T-helper 1 cell treated with Interleukin-12 subunit alpha and Interleukin-12 subunit beta and Interleukin-4 antibody, amounts not matched to agents 30 μg/mL and 1 μg/mL, for 36 hours (primary cell): Measurements from ENCODE around the gene LSS.

Experiments
- H3K27ac Mint-ChIP-seq: one replicate; pipeline ENCODE4 v1.8.0; 2021; ENCODE audit warnings: mild to moderate bottlenecking, mixed read lengths
- H3K27me3 Mint-ChIP-seq: one replicate; pipeline ENCODE4 v1.8.0; 2021; ENCODE audit warnings: low read depth, mixed read lengths
- H3K36me3 Mint-ChIP-seq: one replicate; pipeline ENCODE4 v1.8.0; 2021; ENCODE audit warnings: low read depth, mixed read lengths
- H3K4me1 Mint-ChIP-seq: one replicate; pipeline ENCODE4 v1.8.0; 2021; ENCODE audit warnings: low read depth, mixed read lengths
- H3K4me3 Mint-ChIP-seq: one replicate; pipeline ENCODE4 v1.8.0; 2021; ENCODE audit warnings: mild to moderate bottlenecking, moderate library complexity, mixed read lengths
- H3K9me3 Mint-ChIP-seq: one replicate; pipeline ENCODE4 v1.8.0; 2021; ENCODE audit warnings: mixed read lengths

Gene LSS

DNA sequence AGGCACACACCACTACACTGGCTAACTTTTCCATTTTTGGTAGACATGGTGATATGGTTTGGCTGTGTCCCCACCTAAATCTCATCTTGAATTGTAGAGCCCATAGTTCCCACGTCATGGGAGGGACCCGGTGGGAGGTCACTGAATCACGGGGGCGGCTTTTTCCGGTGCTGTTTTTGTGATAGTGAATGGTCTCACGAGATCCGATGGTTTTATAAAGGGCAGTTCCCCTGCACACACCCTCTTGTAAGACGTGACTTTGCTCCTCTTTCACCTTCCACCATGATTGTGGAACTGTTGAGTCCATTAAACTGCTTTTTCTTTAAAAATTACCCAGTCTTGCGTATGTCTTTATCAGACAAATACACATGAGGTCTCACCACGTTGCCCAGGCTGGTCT lies 71.9 kb downstream of the LSS start:
- H3K4me1 Mint-ChIP-seq, result no peaks in the 10 kb centered on the region
- H3K27ac Mint-ChIP-seq, result no peak overlapping the region
- no peaks in the 10 kb centered on the region for H3K27me3 Mint-ChIP-seq
- H3K36me3 Mint-ChIP-seq, result no peaks in the 10 kb centered on the region
- no peak overlapping the region for H3K4me3 Mint-ChIP-seq
- H3K9me3 Mint-ChIP-seq, result no peaks in the 10 kb centered on the region

DNA sequence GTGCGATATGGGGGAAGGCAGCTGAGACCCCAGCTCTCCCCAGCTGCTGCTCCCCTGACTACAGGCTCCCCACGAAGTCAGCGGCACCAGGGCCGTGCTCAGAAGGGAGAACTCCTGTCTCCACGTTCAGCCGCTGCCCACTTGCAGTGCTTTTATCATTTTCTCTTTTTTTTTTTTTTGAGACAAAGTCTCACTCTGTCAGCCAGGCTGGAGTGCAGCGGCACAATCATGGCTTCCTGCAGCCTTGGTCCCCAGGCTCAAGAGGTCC lies 72.3 kb downstream of the LSS start:
- Mint-ChIP-seq H3K27ac (no peak overlapping the region), H3K4me1 (no peaks in the 10 kb centered on the region), H3K36me3 (no peaks in the 10 kb centered on the region), H3K4me3 (no peak overlapping the region), H3K27me3 (no peaks in the 10 kb centered on the region), H3K9me3 (no peaks in the 10 kb centered on the region)

- Mint-ChIP-seq H3K27me3 (no peaks in the 10 kb centered on the region), H3K4me3 (no peak within 1 kb of the TSS), H3K36me3 (no peaks in the 10 kb centered on the region), H3K27ac (no peak within 1 kb of the TSS), H3K9me3 (no peaks in the 10 kb centered on the region), H3K4me1 (no peaks in the 10 kb centered on the region)
Measured at GRCh38 chr21:46155514-46156377, 72.8 kb downstream of the LSS start, which contains the start of gene FTCD. Gene FTCD, minus strand, starts transcription at chr21:46155579. Its CDS starts 56 bp downstream, at chr21:46155523.

GRCh38 chr21:46154955-46155513 lies 73.5 kb downstream of the LSS start:
- no peak overlapping the region for H3K4me3 Mint-ChIP-seq

GRCh38 chr21:46154155-46154954 lies 74.2 kb downstream of the LSS start:
- no peaks in the 10 kb centered on the region for H3K27me3 Mint-ChIP-seq
- no peak overlapping the region for H3K4me3 Mint-ChIP-seq
- H3K9me3 Mint-ChIP-seq, result no peaks in the 10 kb centered on the region
- no peak overlapping the region for H3K27ac Mint-ChIP-seq
- no peaks in the 10 kb centered on the region for H3K4me1 Mint-ChIP-seq
- H3K36me3 Mint-ChIP-seq, result no peaks in the 10 kb centered on the region

More at GRCh38 chr21:46154955-46155513, 73.5 kb downstream of the LSS start:
- Mint-ChIP-seq H3K36me3 (no peaks in the 10 kb centered on the region), H3K9me3 (no peaks in the 10 kb centered on the region), H3K27ac (no peak overlapping the region), H3K27me3 (no peaks in the 10 kb centered on the region), H3K4me1 (no peaks in the 10 kb centered on the region)

- H3K4me1 Mint-ChIP-seq, result no peaks in the 10 kb centered on the region
- H3K36me3 Mint-ChIP-seq, result no peaks in the 10 kb centered on the region
- no peaks in the 10 kb centered on the region for H3K27me3 Mint-ChIP-seq
- H3K27ac Mint-ChIP-seq, result no peak overlapping the region
- no peaks in the 10 kb centered on the region for H3K9me3 Mint-ChIP-seq
- no peak overlapping the region for H3K4me3 Mint-ChIP-seq
Measured at GRCh38 chr21:46153247-46154154, 75.1 kb downstream of the LSS start.

GRCh38 chr21:46152927-46153246 lies 75.7 kb downstream of the LSS start:
- no peak overlapping the region for H3K27ac Mint-ChIP-seq

GRCh38 chr21:46151989-46152926 lies 76.3 kb downstream of the LSS start:
- H3K4me1 Mint-ChIP-seq, result no peaks in the 10 kb centered on the region
- H3K27ac Mint-ChIP-seq, result no peak overlapping the region
- no peaks in the 10 kb centered on the region for H3K9me3 Mint-ChIP-seq
- no peaks in the 10 kb centered on the region for H3K27me3 Mint-ChIP-seq
- H3K4me3 Mint-ChIP-seq, result no peak overlapping the region
- no peaks in the 10 kb centered on the region for H3K36me3 Mint-ChIP-seq

More at GRCh38 chr21:46152927-46153246, 75.7 kb downstream of the LSS start:
- Mint-ChIP-seq H3K4me1 (no peaks in the 10 kb centered on the region), H3K9me3 (no peaks in the 10 kb centered on the region), H3K36me3 (no peaks in the 10 kb centered on the region), H3K27me3 (no peaks in the 10 kb centered on the region), H3K4me3 (no peak overlapping the region)

GRCh38 chr21:46151261-46151988 lies 77.1 kb downstream of the LSS start:
- H3K9me3 Mint-ChIP-seq, result no peaks in the 10 kb centered on the region
- no peaks in the 10 kb centered on the region for H3K36me3 Mint-ChIP-seq
- H3K4me3 Mint-ChIP-seq, result no peak overlapping the region
- no peaks in the 10 kb centered on the region for H3K4me1 Mint-ChIP-seq
- no peak overlapping the region for H3K27ac Mint-ChIP-seq
- no peaks in the 10 kb centered on the region for H3K27me3 Mint-ChIP-seq

GRCh38 chr21:46150491-46151121 lies 78.0 kb downstream of the LSS start:
- Mint-ChIP-seq H3K9me3 (no peaks in the 10 kb centered on the region), H3K27me3 (no peaks in the 10 kb centered on the region), H3K4me3 (no peak overlapping the region), H3K36me3 (no peaks in the 10 kb centered on the region), H3K27ac (no peak overlapping the region), H3K4me1 (no peaks in the 10 kb centered on the region)

- Mint-ChIP-seq H3K36me3 (no peaks in the 10 kb centered on the region), H3K27me3 (no peaks in the 10 kb centered on the region), H3K9me3 (no peaks in the 10 kb centered on the region), H3K4me1 (no peaks in the 10 kb centered on the region), H3K27ac (no peak overlapping the region), H3K4me3 (no peak overlapping the region)
Measured at GRCh38 chr21:46150073-46150472, 78.5 kb downstream of the LSS start.

- no peaks in the 10 kb centered on the region for H3K36me3 Mint-ChIP-seq
- no peaks in the 10 kb centered on the region for H3K9me3 Mint-ChIP-seq
- no peak overlapping the region for H3K27ac Mint-ChIP-seq
- no peak overlapping the region for H3K4me3 Mint-ChIP-seq
- no peaks in the 10 kb centered on the region for H3K27me3 Mint-ChIP-seq
- peaks cover 3% of the 10 kb centered on the region for H3K4me1 Mint-ChIP-seq
Measured at GRCh38 chr21:46149205-46149901, 79.2 kb downstream of the LSS start.
